Stimulated activated CD4-positive, alpha-beta T cell treated with anti-CD3 and anti-CD28 coated beads, Interleukin-1b, Interleukin-23, amount 100 ng/mL, for 1 hour (primary cell): ENCODE results near the gene STXBP6.

ENCODE experiments used
- DNase-seq, 2 donors: peaks; one replicate each; pipeline ENCODE4 v3.0.0-alpha.2; 2020; ENCODE audit warnings: low read depth in 2 of 2

STXBP6 gene

GRCh38 chr14:24915958-24916595, 133.9 kb downstream of the STXBP6 start:
- DNase-seq, result no peak

- no peak for DNase-seq
These were observed 134.5 kb downstream of the STXBP6 start for GRCh38 chr14:24915403-24915921.

GRCh38 chr14:24913746-24914145, 136.2 kb downstream of the STXBP6 start:
- DNase-seq, result no peak

GRCh38 chr14:24913021-24913420, 136.9 kb downstream of the STXBP6 start:
- DNase-seq, result no peak

- DNase-seq, result no peak
These were observed 138.4 kb downstream of the STXBP6 start for GRCh38 chr14:24911324-24912109.

GRCh38 chr14:24910408-24910986, 139.4 kb downstream of the STXBP6 start:
- DNase-seq, result no peak

- no peak for DNase-seq
These were observed 140.2 kb downstream of the STXBP6 start for GRCh38 chr14:24909523-24910302.

GRCh38 chr14:24908592-24909236, 141.2 kb downstream of the STXBP6 start:
- DNase-seq, result no peak

GRCh38 chr14:24904533-24904932, 145.4 kb downstream of the STXBP6 start:
- DNase-seq, result no peak

GRCh38 chr14:24903337-24903736, 146.6 kb downstream of the STXBP6 start:
- no peak for DNase-seq

- no peak for DNase-seq
These were observed 149.5 kb downstream of the STXBP6 start for GRCh38 chr14:24900269-24901100.

- DNase-seq, result no peak
These were observed 152.2 kb downstream of the STXBP6 start for GRCh38 chr14:24897793-24898192.

GRCh38 chr14:24895622-24896021, 154.3 kb downstream of the STXBP6 start:
- DNase-seq, result no peak

- DNase-seq, result no peak
These were observed 154.7 kb downstream of the STXBP6 start for GRCh38 chr14:24895243-24895583.

- no peak for DNase-seq
These were observed 155.2 kb downstream of the STXBP6 start for GRCh38 chr14:24894583-24895242.

GRCh38 chr14:24892497-24893051, 157.4 kb downstream of the STXBP6 start:
- DNase-seq, result no peak

GRCh38 chr14:24891987-24892496, 157.9 kb downstream of the STXBP6 start:
- DNase-seq, result no peak

- no peak for DNase-seq
These were observed 159.2 kb downstream of the STXBP6 start for GRCh38 chr14:24890716-24891115.

GRCh38 chr14:24889843-24890242, 160.1 kb downstream of the STXBP6 start:
- DNase-seq, result no peak

- no peak for DNase-seq
These were observed 161.4 kb downstream of the STXBP6 start for GRCh38 chr14:24888532-24888931.
